Keratinocyte (primary cell): ENCODE measurements around the gene FAM174B.

Source experiments
- CTCF ChIP-seq, 3 experiments: IDR thresholded peaks in 1 of 3; conservative IDR thresholded peaks in 1 of 3; optimal IDR thresholded peaks in 1 of 3; 2 replicates in 2 of 3; 3 replicates in 1 of 3; pipeline versions ENCODE3 to v1.5.1; 2011; ENCODE audit warnings: low read length in 3 of 3, mild to moderate bottlenecking in 3 of 3, moderate library complexity in 2 of 3, control low read depth in 1 of 3, inconsistent platforms in 1 of 3; ENCODE audit not compliant: insufficient read depth in 2 of 3; ENCODE audit errors: extremely low read depth in 1 of 3
- EZH2 ChIP-seq: IDR thresholded peaks from one replicate; pipeline ENCODE4 v1.6.1; 2012; ENCODE audit warnings: inconsistent platforms, mild to moderate bottlenecking, low read length, moderate library complexity

GRCh38 chr15:92645731-92646130 is 9.8 kb downstream of the FAM174B start:
- TF ChIP-seq EZH2 (no peak), CTCF (optimal IDR thresholded peaks at IDR 0.05 in 1 of 3, IDR thresholded peaks at IDR 0.05 in 1 of 3, conservative IDR thresholded peaks at IDR 0.05 in 1 of 3; ENCODE audit: extremely low read depth in 1 of 3, insufficient read depth in 2 of 3, low read length in 3 of 3) (no peak)
